ENCODE measurements around the gene CCDC51. TPM values are rescaled to one million over a fixed set of nuclear protein-coding genes. Genes with fewer than 3 reads are reported as not detected.

Gene CCDC51
- polyA plus RNA-seq, 1 donor (not counting 4 experiments of a cell fraction or from before 2014, with no cell fraction given): 27.9 TPM

- Histone ChIP-seq H3K79me2 (ENCODE audit: control insufficient read depth, insufficient read depth, low read length) (peaks cover 37% of the 10 kb centered on the region), H3K4me3 (ENCODE audit: control insufficient read depth in 2 of 3, extremely low read depth in 1 of 3, insufficient read depth in 2 of 3, low read depth in 1 of 3, low read length in 3 of 3) (peak overlapping the region; percentile 63 to 67 (median 66)), H3K9me3 (ENCODE audit: control insufficient read depth, low read depth, low read length) (no peaks in the 10 kb centered on the region), H3K9me1 (ENCODE audit: control insufficient read depth, extremely low read depth, insufficient read depth, low read length) (no peaks in the 10 kb centered on the region), H3K9ac (ENCODE audit: control insufficient read depth, extremely low read depth, insufficient read depth, low read length) (peak overlapping the region; percentile 79), H3K27ac (ENCODE audit: control insufficient read depth, insufficient read depth, low read length) (peak overlapping the region; percentile 83), H3K36me3 (ENCODE audit: control insufficient read depth in 2 of 2, extremely low read depth in 1 of 2, insufficient read depth in 2 of 2, low read length in 2 of 2) (peaks cover 4 to 27% of the 10 kb centered on the region in 2 experiments), H4K20me1 (ENCODE audit: control insufficient read depth, extremely low read depth, insufficient read depth, low read length) (peaks cover 5% of the 10 kb centered on the region), H2AFZ (ENCODE audit: control insufficient read depth, low read length) (no peak overlapping the region), H3K27me3 (ENCODE audit: control insufficient read depth, extremely low read depth, insufficient read depth, low read length) (no peaks in the 10 kb centered on the region), H3K4me1 (ENCODE audit: control insufficient read depth, extremely low read depth, insufficient read depth, low read length) (peaks cover 83% of the 10 kb centered on the region), H3K4me2 (ENCODE audit: control insufficient read depth, extremely low read depth, insufficient read depth, low read depth, low read length) (peak overlapping the region; percentile 83)
- TF ChIP-seq CTCF (optimal IDR thresholded peaks at IDR 0.05 in 1 of 3, IDR thresholded peaks at IDR 0.05 in 1 of 3, conservative IDR thresholded peaks at IDR 0.05 in 1 of 3; ENCODE audit: extremely low read depth in 1 of 3, insufficient read depth in 2 of 3, low read length in 3 of 3) (no peak), EZH2 (IDR thresholded peaks at IDR 0.05; ENCODE audit: low read length) (no peak)
- DNase-seq (ENCODE audit: low read depth, low spot score): no peak
- dilution Hi-C loops (cut with MboI; ENCODE audit: extremely low pct_ligation_motif_present, low sequenced_read_pairs): loop anchor here (25.0 kb wide), 1 partner anchor 168 kb away; no protein-coding TSS in a partner anchor
- no peak for FAIRE-seq
Measured at GRCh38 chr3:48430708-48431101, 9.2 kb downstream of the CCDC51 start.

- FAIRE-seq: peak; percentile 84
- H3K4me1 ChIP-seq (ENCODE audit: control insufficient read depth, extremely low read depth, insufficient read depth, low read length): peaks cover 82% of the 10 kb centered on the region
Measured at GRCh38 chr3:48429960-48430707, 9.8 kb downstream of the CCDC51 start, which contains the start of gene PLXNB1. Gene PLXNB1, minus strand, starts transcription at chr3:48430086. Its CDS starts 5,475 bp downstream, at chr3:48424611.

More at GRCh38 chr3:48429960-48430707, 9.8 kb downstream of the CCDC51 start, which contains the start of gene PLXNB1:
- no peak for TF ChIP-seq EZH2 (IDR thresholded peaks at IDR 0.05; ENCODE audit: low read length)
- TF ChIP-seq CTCF (optimal IDR thresholded peaks at IDR 0.05 in 1 of 3, IDR thresholded peaks at IDR 0.05 in 1 of 3, conservative IDR thresholded peaks at IDR 0.05 in 1 of 3; ENCODE audit: extremely low read depth in 1 of 3, insufficient read depth in 2 of 3, low read length in 3 of 3): no peak
- Histone ChIP-seq H3K27ac (ENCODE audit: control insufficient read depth, insufficient read depth, low read length) (peak within 1 kb of the TSS; percentile 83), H3K9me3 (ENCODE audit: control insufficient read depth, low read depth, low read length) (no peaks in the 10 kb centered on the region), H3K79me2 (ENCODE audit: control insufficient read depth, insufficient read depth, low read length) (peaks cover 43% of the 10 kb centered on the region), H4K20me1 (ENCODE audit: control insufficient read depth, extremely low read depth, insufficient read depth, low read length) (peaks cover 11% of the 10 kb centered on the region), H3K27me3 (ENCODE audit: control insufficient read depth, extremely low read depth, insufficient read depth, low read length) (no peaks in the 10 kb centered on the region), H3K36me3 (ENCODE audit: control insufficient read depth in 2 of 2, extremely low read depth in 1 of 2, insufficient read depth in 2 of 2, low read length in 2 of 2) (peaks cover 4 to 29% of the 10 kb centered on the region in 2 experiments), H2AFZ (ENCODE audit: control insufficient read depth, low read length) (peak within 1 kb of the TSS; percentile 34), H3K4me2 (ENCODE audit: control insufficient read depth, extremely low read depth, insufficient read depth, low read depth, low read length) (peak within 1 kb of the TSS; percentile 99), H3K9me1 (ENCODE audit: control insufficient read depth, extremely low read depth, insufficient read depth, low read length) (no peaks in the 10 kb centered on the region), H3K4me3 (ENCODE audit: control insufficient read depth in 2 of 3, extremely low read depth in 1 of 3, insufficient read depth in 2 of 3, low read depth in 1 of 3, low read length in 3 of 3) (peak within 1 kb of the TSS; percentile 63 to 67 (median 66)), H3K9ac (ENCODE audit: control insufficient read depth, extremely low read depth, insufficient read depth, low read length) (peak within 1 kb of the TSS; percentile 79)
- peak; percentile 80 for DNase-seq (ENCODE audit: low read depth, low spot score)
- dilution Hi-C loops (cut with MboI; ENCODE audit: extremely low pct_ligation_motif_present, low sequenced_read_pairs): loop anchor here (25.0 kb wide), 1 partner anchor 168 kb away; no protein-coding TSS in a partner anchor

Data from keratinocyte (primary cell).